HG02938 (cell line): ENCODE measurements around the gene STRC.
"Not testable (repeated sequence)": the region's sequence is repeated elsewhere in the genome, so short reads cannot be mapped to it uniquely, and the experiment has no call there.

Source experiments
- ATAC-seq: cut with Tn5 transposase; IDR thresholded peaks from one replicate; pipeline ENCODE4 v1.9.1; 2021; ENCODE audit warnings: mild to moderate bottlenecking, moderate library complexity; ENCODE audit not compliant: unreplicated experiment

STRC gene

DNA sequence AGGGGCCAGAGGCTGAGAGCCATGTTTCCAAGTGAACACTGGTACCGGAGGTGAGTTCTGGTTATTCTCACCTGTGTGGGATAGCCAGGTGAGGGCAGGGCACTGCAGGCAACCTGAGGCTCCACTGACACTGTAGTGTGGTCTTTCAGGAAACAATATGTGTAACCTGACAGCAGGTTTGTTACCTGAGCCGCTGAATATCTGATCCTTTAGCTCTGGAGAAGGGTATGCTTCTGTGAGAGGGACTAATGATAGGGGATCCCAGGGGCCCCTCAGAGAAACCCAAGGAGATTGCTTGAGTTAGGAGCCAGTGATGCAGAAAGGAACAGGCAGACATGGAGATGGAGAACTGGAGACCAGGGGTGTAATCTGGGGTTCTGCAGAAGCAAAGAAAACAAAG, at the start of gene STRC:
Gene STRC (minus strand): TSS at position 101 of the 400 bp plus-strand sequence. CDS start 78 bp downstream, at position 23.
- not testable (repeated sequence) for ATAC-seq

DNA sequence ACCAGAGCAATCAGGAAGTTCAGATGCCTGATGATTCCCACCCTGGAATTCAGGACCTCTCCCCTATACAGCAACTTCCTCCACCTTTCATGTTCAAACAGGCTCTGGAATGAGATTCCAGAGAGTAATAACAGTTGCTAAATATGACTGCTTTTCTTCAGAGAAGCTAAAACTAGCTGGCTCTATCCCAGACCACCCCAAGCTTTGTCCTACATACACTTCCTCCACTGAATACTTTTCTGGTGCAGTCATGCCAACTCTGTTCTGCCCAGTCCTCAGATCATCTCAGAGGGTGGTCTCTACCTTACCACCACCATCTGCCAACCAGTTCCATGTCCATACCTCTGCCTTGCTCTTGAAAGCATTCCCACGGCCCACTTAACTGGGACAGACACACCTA, 47.6 kb upstream of the STRC start:
- ATAC-seq = not testable (repeated sequence)

- ATAC-seq = not testable (repeated sequence)
Measured at GRCh38 chr15:43663333-43663732, 44.7 kb upstream of the STRC start.

DNA sequence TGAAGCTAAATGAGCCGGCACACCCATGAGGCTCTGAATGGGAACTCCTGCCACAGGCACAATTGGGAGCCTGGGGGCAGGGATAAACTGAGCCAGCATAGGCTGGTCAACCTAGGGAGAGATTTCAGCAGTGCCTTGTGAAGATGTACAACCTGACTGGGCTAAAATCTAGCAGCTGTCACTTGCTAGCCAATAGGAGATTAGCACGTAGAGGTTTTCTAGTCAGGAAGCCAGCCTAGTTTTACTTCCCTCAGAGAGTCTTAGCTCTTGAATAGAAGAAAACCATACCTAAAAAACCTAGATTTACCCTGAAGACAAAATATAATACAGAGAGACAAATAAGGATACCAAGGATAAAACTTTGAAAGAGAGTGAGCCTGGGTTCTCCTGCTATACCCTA, 43.7 kb upstream of the STRC start:
- not testable (repeated sequence) for ATAC-seq

DNA sequence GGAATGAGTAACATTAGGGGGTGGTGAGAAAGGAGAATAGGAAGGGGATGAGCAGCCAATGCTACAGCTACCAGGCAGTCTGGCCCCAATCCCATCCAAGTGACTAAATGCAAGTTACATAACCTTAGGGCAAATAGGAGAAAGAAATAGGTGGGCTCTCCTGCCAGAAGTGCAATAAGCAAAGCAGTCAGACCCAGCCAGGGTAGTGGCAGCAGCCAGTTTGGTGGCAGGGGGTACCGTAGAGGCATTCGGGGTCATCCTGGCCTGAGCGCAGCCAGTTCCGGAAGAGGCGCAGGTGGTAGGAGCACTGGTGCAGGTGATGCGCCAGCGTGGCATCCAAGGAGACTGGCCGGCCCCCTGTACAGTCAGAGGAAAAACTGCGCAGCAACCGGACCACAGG, 41.1 kb upstream of the STRC start:
- not testable (repeated sequence) for ATAC-seq

GRCh38 chr15:43649430-43649926, 30.9 kb upstream of the STRC start:
- not testable (repeated sequence) for ATAC-seq

DNA sequence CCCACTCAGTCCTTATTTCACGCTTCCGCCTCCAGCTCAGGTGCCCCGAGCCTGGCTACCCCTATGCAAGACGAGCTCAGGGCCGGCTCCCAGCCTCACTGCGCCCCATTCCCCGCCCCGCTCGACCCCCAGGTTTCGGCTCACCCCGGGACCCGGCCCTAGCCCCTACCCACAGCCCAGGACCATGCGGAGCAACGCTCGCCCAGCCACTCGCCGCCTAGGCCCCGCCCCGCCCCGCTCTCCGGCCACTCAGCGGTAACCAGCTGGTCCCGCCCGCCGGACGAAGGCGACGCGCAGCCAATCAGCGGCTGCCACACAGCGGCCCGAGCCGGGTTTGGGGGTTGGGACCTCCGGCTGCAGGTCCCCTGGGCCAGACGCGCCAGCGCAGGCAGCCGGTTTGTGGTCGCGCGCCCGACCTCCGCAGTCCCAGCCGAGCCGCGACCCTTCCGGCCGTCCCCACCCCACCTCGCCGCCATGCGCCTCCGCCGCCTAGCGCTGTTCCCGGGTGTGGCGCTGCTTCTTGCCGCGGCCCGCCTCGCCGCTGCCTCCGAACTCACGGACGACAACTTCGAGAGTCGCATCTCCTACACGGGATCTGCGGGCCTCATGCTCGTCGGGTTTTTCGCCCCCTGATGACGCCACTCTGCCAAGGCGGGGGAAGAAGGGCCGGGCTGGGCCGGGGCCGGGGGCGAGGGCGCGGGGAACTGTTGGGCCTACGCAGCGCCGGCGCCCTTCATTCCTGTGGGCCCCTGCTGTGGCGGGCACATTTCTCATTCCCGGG, 30.2 kb upstream of the STRC start, which contains the start of gene CATSPER2:
Gene CATSPER2 (minus strand): TSS at position 196 of the 781 bp plus-strand sequence. CDS start 783 bp downstream, outside the sequence.
- ATAC-seq = no peak

- not testable (repeated sequence) for ATAC-seq
Measured at GRCh38 chr15:43638464-43639204, 20.0 kb upstream of the STRC start.

- ATAC-seq = not testable (repeated sequence)
Measured at GRCh38 chr15:43626937-43627336, 8.3 kb upstream of the STRC start.

DNA sequence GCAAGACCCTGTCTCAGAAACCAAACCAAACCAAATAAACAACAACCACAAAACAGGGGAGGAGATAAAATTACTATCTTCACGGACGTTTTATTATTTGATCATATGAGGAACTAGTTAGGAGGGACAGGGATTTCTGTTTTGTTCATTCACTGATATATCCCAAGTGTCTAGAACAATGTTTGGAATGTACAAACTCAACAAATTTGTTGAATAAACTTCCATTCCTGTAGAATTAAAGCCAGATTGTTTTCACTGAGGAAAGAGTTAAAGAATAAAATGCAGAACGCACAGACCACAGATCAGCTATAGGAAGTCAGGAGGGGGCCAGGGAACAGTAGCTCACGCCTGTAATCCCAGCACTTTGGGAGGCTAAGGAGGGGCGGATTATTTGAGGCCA, 6.5 kb upstream of the STRC start:
- no peak for ATAC-seq

DNA sequence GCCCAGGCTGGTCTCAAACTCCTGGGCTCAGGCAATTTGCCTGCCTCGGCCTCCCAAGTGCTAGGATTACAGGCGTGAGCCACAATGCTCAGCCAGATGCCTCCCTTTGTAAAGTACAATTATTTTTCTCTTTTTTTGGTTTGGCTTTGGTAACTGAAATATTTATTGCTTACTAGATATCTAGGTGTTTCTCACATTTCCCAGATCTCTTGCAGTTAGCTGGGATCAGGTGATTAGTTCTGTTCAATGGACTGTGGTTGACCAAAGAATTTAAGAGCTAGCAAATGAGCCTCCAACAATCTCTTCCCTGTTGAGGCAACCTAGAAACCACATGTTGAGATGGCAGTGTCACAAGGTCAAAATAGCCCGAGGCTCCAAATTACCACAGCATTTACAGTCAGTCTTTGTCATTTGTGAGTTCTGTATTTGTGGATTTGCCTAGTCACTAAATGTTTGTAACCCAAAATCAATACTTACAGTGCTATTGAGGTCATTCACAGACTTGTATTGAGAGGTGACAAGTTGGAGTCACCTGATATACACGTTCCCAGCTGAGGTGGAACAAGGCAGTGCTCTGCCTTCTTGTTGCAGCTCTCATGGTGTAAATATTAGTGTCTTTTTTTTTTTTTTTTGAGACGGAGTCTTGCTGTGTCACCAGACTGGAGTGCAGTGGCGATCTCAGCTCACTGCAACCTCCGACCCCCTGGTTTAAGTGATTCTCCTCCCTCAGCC, 3.6 kb upstream of the STRC start:
- ATAC-seq = not testable (repeated sequence)

DNA sequence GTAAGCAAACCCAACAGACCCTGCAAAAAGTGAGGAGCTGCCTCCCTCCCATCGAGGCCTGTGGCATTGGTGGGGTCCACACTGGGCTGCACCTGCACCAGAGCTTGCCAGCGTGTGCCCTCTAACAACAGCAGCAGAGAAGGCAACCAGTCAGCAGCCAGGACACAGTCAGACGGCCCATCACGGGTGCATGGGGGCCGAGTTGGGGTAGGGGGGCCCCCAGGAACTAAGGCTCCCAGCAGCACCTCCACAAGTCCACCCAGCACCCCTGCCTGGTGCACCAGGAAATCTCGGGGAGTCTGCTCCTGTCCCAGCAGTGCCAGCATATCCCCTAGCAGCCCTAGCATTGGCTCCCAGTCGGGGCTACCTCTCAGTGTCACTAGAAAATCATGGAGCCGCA, 850 bp downstream of the STRC start:
- ATAC-seq = not testable (repeated sequence)

GRCh38 chr15:43602233-43602632, 16.4 kb downstream of the STRC start:
- ATAC-seq = not testable (repeated sequence)

GRCh38 chr15:43600200-43600599, 18.4 kb downstream of the STRC start:
- not testable (repeated sequence) for ATAC-seq

GRCh38 chr15:43599131-43599530, 19.5 kb downstream of the STRC start:
- not testable (repeated sequence) for ATAC-seq

DNA sequence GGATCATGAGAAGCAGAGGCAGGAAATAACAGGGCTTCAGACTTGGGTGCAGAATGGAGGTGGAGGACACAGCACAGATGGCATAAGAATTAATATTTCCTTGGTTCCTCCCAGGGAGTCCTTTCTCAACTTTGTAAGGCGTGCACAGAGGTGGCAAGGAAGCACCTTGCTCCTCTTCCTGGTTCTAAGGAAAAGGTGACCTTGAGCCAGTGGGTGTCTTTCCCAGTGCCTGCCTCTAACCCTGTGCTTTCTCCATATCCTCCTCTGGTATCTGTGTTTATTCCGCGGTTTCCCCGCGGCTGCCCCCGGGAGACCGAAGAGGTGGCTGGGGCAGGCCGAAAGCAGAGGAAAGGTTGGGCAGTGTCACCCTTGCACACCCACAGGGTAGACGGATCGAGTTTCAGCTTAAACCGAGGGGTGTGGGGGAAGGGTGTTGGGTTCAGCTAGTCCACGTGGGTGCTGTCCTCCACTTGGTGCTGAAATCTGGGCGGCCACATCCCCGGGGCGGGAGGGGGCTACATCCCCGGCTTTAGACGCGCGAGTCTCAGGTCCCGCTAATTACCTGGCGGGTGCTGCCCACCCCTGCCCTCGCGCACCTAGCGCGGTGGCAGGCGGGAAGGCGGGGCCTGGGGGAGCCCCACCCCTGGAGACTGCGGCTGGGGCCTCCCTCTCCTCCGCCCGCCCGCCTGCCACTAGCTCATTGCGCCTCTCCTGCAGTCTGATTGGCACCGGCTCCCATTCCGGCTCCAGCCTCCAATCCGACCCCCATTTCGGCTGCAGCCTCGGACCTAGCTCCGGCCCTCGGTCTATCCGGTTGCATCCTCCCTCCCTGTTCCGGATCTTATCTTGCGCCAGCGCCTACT, 25.0 kb downstream of the STRC start, which contains the start of gene CKMT1B:
Gene CKMT1B (plus strand): TSS at position 700 of the 863 bp plus-strand sequence. CDS start 192 bp downstream, outside the sequence.
- ATAC-seq = not testable (repeated sequence)

DNA sequence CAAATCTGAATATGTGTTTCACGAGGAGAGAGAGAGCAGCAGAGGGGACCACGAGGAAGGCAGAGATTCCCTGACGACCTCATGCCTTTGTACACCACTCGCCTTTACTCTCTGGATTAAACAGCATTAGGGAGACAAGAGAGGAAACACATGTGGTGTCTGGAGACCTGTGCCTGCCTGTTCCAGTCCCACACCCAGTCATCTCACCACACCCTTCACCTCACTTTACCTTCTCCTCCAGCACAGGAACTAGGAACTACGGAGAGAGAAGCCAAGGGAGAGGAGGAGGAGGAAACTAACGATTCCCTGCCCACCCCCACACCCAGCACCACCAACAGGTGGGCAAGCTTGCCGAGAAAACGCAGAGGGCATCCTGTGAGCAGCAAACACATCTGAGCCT, 25.8 kb downstream of the STRC start:
- not testable (repeated sequence) for ATAC-seq

DNA sequence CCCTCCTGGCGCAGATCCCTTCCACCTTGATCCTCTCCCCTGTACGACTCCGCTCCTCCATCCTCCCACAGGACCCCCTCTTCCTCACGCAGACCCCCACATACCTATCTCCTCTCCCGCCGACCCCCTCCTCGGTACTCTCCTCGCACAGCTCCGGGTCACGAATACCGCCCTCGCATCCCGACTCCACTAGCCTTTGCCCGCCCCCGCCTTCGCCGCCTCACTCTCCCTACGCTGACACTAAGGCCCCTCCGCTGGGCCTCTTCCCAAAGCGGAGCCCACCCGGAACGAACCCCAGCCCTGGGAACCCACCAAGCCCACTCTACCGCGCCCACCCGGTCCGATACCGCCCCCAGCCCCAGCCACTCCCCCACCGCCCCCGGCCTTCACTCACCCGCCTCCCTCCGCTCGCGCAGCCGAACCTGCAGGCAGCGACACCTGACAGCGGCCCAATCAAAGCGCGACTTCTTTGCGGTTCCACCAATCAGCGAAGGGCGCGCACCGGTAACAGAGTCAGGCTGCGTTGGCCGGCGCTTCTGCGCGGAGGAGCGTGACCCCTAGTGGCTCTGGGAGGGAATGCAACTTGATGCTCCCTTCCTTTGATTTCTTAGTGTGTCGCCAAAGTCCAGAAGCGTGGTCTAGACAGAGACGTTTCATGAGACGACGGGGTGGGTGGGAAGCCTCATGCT, 28.7 kb downstream of the STRC start, which contains the start of gene PPIP5K1:
Gene PPIP5K1 (minus strand): TSS at position 431 of the 689 bp plus-strand sequence. CDS start 5,704 bp downstream, outside the sequence.
- ATAC-seq = peak; percentile 96

DNA sequence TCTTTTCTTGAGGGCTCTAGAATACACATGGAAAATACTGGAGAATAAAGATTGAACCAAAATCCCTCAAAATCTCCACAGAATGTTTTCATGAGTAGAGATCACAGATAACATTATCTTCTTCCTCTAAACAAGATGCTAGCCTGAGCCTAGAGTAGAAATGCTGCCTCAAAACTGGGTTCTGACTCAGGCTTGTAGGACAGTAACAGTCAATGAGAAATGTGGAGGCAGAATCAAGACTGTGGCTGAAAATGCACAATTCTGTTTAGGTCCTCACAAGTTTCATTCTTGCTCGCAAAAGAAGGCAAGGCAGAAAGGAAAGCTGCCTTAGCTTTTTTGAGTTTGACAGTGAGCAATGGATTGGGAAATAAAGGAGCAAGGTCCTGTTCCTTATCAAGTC, 44.0 kb downstream of the STRC start:
- ATAC-seq = not testable (repeated sequence)
